ENCODE data around the gene PSMD12.

DNA sequence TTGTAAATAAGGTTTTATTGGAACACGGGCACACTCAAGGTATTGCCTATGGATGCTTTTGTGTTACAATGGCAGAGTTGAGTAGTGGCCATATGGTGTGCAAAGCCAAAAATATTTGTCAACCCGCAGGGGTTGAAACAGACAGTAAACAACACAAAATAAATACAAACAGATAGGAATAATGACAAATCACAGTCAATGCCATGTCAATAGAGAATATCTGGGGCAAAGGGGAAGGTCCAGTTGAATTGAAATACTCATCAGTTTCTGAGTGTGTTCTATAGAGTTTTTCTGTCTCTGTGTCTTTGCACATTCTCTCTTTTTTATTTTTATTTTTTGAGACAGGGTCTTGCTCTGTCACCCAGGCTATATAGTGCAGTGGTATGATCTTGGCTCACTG, 48.2 kb upstream of the PSMD12 start:
- TF ChIP-seq TEAD4 (IDR thresholded peaks at IDR 0.05): no peak
- no peak for TF ChIP-seq NFIC (IDR thresholded peaks at IDR 0.05)
- TF ChIP-seq, protein P1, sequence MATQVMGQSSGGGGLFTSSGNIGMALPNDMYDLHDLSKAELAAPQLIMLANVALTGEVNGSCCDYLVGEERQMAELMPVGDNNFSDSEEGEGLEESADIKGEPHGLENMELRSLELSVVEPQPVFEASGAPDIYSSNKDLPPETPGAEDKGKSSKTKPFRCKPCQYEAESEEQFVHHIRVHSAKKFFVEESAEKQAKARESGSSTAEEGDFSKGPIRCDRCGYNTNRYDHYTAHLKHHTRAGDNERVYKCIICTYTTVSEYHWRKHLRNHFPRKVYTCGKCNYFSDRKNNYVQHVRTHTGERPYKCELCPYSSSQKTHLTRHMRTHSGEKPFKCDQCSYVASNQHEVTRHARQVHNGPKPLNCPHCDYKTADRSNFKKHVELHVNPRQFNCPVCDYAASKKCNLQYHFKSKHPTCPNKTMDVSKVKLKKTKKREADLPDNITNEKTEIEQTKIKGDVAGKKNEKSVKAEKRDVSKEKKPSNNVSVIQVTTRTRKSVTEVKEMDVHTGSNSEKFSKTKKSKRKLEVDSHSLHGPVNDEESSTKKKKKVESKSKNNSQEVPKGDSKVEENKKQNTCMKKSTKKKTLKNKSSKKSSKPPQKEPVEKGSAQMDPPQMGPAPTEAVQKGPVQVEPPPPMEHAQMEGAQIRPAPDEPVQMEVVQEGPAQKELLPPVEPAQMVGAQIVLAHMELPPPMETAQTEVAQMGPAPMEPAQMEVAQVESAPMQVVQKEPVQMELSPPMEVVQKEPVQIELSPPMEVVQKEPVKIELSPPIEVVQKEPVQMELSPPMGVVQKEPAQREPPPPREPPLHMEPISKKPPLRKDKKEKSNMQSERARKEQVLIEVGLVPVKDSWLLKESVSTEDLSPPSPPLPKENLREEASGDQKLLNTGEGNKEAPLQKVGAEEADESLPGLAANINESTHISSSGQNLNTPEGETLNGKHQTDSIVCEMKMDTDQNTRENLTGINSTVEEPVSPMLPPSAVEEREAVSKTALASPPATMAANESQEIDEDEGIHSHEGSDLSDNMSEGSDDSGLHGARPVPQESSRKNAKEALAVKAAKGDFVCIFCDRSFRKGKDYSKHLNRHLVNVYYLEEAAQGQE (IDR thresholded peaks at IDR 0.05; ENCODE audit: low read depth): no peak
- no peak for TF ChIP-seq EP300 (IDR thresholded peaks at IDR 0.05; ENCODE audit: borderline replicate concordance)
- TF ChIP-seq RAD21 (IDR thresholded peaks at IDR 0.05; ENCODE audit: low read depth): no peak
- no peak for TF ChIP-seq TCF12 (IDR thresholded peaks at IDR 0.05; ENCODE audit: low read depth)
- TF ChIP-seq, protein P2, sequence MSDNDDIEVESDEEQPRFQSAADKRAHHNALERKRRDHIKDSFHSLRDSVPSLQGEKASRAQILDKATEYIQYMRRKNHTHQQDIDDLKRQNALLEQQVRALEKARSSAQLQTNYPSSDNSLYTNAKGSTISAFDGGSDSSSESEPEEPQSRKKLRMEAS (IDR thresholded peaks at IDR 0.05): no peak
